Ovary (tissue), 9 donors: Measurements from ENCODE around the gene GJB4. TPM values are rescaled to one million over a fixed set of nuclear protein-coding genes. Genes with fewer than 3 reads are reported as not detected.
"Not testable (repeated sequence)": the region's sequence is repeated elsewhere in the genome, so short reads cannot be mapped to it uniquely, and the experiment has no call there.

Source experiments
- DNase-seq, 5 donors: peaks; one replicate each; pipeline ENCODE4 v3.0.0-alpha.2; 2019 to 2020
- H3K27ac ChIP-seq, 2 donors: fragments of 200-600 bp; one replicate each; pipeline versions ENCODE4 v1.5.1 to v1.8.0; 2019 to 2022
- H3K27me3 ChIP-seq: fragments of 200-600 bp; one replicate; pipeline ENCODE4 v1.8.0; 2022
- H3K36me3 ChIP-seq: fragments of 200-600 bp; sonication (generic); one replicate; pipeline ENCODE4 v1.5.1; 2019
- H3K4me1 ChIP-seq: one replicate; pipeline ENCODE4 v1.8.1; 2013; ENCODE audit warnings: mild to moderate bottlenecking, moderate library complexity; ENCODE audit not compliant: insufficient read depth
- H3K4me3 ChIP-seq: fragments of 200-600 bp; sonication (generic); one replicate; pipeline ENCODE4 v1.5.1; 2017
- H3K9me3 ChIP-seq, 2 donors: fragments of 200-600 bp in 1 of 2; sonication (generic) in 1 of 2; one replicate each; pipeline versions ENCODE4 v1.5.1 to v1.8.1; 2013 to 2019; ENCODE audit warnings: mild to moderate bottlenecking in 1 of 2, moderate library complexity in 1 of 2
- CTCF ChIP-seq, 3 donors: fragments of 450-650 bp in 2 of 3; fragments of 200-600 bp in 1 of 3; IDR thresholded peaks; one replicate each; pipeline versions ENCODE4 v1.5.1 to v1.8.0; 2016 to 2022; ENCODE audit warnings: antibody characterized with exemption in 3 of 3, mild to moderate bottlenecking in 1 of 3
- EP300 ChIP-seq: sonication (generic); formaldehyde crosslinking; IDR thresholded peaks from one replicate; pipeline ENCODE4 v1.6.1; 2017; ENCODE audit warnings: antibody characterized with exemption
- POLR2A ChIP-seq: fragments of 450-650 bp; IDR thresholded peaks from one replicate; pipeline ENCODE4 v1.6.1; 2017; ENCODE audit warnings: antibody characterized with exemption, mild to moderate bottlenecking, moderate library complexity
- WGBS, 3 donors: extraction: QIAGEN DNeasy Blood & Tissue Kit in 1 of 3; methylation state at CpG; one replicate each; pipeline versions ENCODE4 v1.1.5 to v1.1.7; 2013 to 2017; 5-methylcytosine and 5-hydroxymethylcytosine counted together
- intact Hi-C, 4 donors: fragments of 100-400 bp; cut with DNase I; formaldehyde crosslinking; loops; one replicate each; pipeline versions ENCODE4 v1.11.0 to v1.15.1; 2022 to 2023
- polyA plus RNA-seq, 2 donors: library from polyadenylated mRNA; stranded (reverse); fragments of 200-250 nt in 1 of 2; fragments of 350-450 nt in 1 of 2; fragmentation: Illumina TruSeq in 1 of 2; extraction: RNeasy Lipid Tissue Mini Kit (QIAGEN cat#74804) in 1 of 2; gene quantifications; one replicate each; pipeline ENCODE4 v1.2.3, GENCODE V29; 2013 to 2014
- total RNA-seq, 7 donors: library from RNA; depleted of rRNA in 2 of 7; stranded (reverse); fragments of >200 nt in 2 of 7; fragmentation: NEBNext Ultra II Directional in 3 of 7; extraction: Animal tissue kit (Norgen Biotek cat#: 25700) in 3 of 7; gene quantifications; one replicate each; pipeline versions ENCODE4 v1.1.0 to v1.2.4, GENCODE V29; 2016 to 2023
- donor health status: DM: no; HTN: no; CAD: no; lungs with moderate emphysema.
- donor health status: DM: no; HTN: no; CAD: no.
- donor health status: Bipolar disorder and iron deficiency.
- donor health status: DM: yes; HTN: yes; CAD: no.
- donor health status: DM: no; HTN: no; CAD: no.
- donor health status: DM: yes; HTN: yes; CAD: no.

Gene GJB4
- total and polyA plus RNA-seq, 9 donors, result not detected

DNA sequence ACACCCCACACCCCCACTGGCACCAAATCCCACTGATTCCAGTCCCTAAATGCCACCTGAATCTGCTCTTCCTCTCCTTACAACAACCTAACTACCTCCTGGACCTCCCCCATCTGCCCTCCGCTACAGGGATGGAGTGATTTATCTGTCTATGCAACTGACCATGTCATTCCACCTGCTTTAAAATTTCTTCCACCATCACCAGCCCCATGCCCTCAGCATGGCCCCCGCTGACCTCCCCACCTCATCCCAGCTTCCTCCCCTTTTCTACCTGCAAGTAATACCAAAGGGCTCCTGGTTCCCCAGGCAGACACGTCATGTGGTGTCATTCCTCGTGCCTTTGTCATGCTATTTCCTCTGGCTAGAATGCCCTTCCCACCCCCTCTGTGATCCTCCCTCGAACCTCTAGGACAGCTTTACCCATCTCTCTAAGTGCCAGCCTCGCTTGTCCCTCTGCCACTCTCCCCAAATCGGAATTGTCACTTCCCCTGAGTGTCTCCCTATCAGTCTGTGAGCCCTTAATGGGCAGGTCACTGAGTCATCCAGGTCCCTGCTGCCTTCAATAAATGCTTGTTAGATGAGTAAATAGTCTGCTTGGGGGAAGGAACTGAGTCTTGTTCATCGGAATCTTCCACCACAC lies 3.7 kb downstream of the GJB4 start:
- Histone ChIP-seq H3K9me3 (no peaks in the 10 kb centered on the region), H3K4me3 (no peak overlapping the region), H3K27ac (no peak overlapping the region), H3K4me1 (no peaks in the 10 kb centered on the region), H3K36me3 (no peaks in the 10 kb centered on the region), H3K27me3 (no peaks in the 10 kb centered on the region)
- 47 to 54% (median 48%) methylated on average over 8 of the region's 8 CpGs for WGBS, 3 donors
- intact Hi-C loops, result no loop called here
- DNase-seq, result no peak
- TF ChIP-seq POLR2A, result no peak
- no peak for TF ChIP-seq EP300
- TF ChIP-seq CTCF (IDR thresholded peaks at IDR 0.05), result no peak

- H3K36me3 ChIP-seq, result no peaks in the 10 kb centered on the region
- no peak overlapping the region for H3K27ac ChIP-seq
- no peaks in the 10 kb centered on the region for H3K9me3 ChIP-seq
- no peaks in the 10 kb centered on the region for H3K27me3 ChIP-seq
- TF ChIP-seq EP300, result no peak
- no peak for TF ChIP-seq CTCF (IDR thresholded peaks at IDR 0.05)
- TF ChIP-seq POLR2A, result no peak
- H3K4me3 ChIP-seq, result no peak overlapping the region
- no peaks in the 10 kb centered on the region for H3K4me1 ChIP-seq
- DNase-seq, result no peak
- 76 to 81% (median 79%) methylated on average over 3 of the region's 3 CpGs for WGBS, 3 donors
- intact Hi-C loops, result no loop called here
Measured at GRCh38 chr1:34768856-34769255, 9.3 kb downstream of the GJB4 start.

DNA sequence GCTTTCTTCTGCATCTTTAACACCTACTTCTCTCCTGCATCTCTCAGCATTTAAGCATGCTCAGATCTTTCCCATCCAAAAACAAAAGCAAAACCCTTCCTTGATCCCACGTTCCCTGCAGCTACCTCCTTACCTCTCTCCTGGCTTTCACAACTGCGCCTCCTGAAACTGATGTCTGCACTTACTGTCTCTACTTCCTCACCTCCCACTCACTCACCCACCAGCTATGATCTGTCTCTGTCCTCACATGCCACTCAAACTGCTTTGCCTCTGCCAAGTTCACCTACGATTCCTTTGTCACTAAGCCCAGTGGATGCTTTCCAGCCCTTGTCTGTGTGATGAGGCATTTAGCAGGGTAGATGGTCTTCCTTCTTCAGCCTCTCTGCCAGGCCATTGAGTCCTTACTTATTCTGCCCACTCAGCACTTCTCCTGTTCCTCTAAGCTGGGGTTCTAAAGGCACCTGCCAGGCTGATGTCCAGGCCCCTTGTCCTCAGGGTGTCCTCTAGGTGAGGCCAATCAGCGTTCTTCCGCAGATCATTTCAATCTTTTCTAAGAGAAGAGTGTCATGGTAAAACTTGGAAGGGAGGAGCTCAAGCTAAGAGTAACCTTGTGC lies 11.5 kb downstream of the GJB4 start:
- WGBS, 3 donors, result 68 to 73% (median 73%) methylated on average over 5 of the region's 5 CpGs
- Histone ChIP-seq H3K9me3 (no peaks in the 10 kb centered on the region), H3K27ac (no peak overlapping the region), H3K4me1 (no peaks in the 10 kb centered on the region), H3K27me3 (no peaks in the 10 kb centered on the region), H3K4me3 (no peak overlapping the region), H3K36me3 (no peaks in the 10 kb centered on the region)
- no peak for DNase-seq
- intact Hi-C loops, result no loop called here
- TF ChIP-seq POLR2A, result no peak
- TF ChIP-seq EP300, result no peak
- TF ChIP-seq CTCF (IDR thresholded peaks at IDR 0.05), result no peak

GRCh38 chr1:34771573-34772371 lies 12.2 kb downstream of the GJB4 start:
- Histone ChIP-seq H3K4me1 (no peaks in the 10 kb centered on the region), H3K27ac (no peak overlapping the region), H3K27me3 (no peaks in the 10 kb centered on the region), H3K9me3 (no peaks in the 10 kb centered on the region), H3K36me3 (no peaks in the 10 kb centered on the region), H3K4me3 (no peak overlapping the region)
- no peak for TF ChIP-seq EP300
- TF ChIP-seq POLR2A, result no peak
- TF ChIP-seq CTCF (IDR thresholded peaks at IDR 0.05), result no peak
- 77 to 83% (median 82%) methylated on average over 16 of the region's 16 CpGs for WGBS, 3 donors
- intact Hi-C loops, result no loop called here
- no peak for DNase-seq

- H3K36me3 ChIP-seq, H3K4me3 ChIP-seq, H3K27ac ChIP-seq, H3K27me3 ChIP-seq, H3K9me3 ChIP-seq, H3K4me1 ChIP-seq, intact Hi-C loops, DNase-seq: not testable (repeated sequence)
- WGBS, 3 donors, result 80 to 91% (median 81%) methylated on average over 4 of the region's 4 CpGs
Measured at GRCh38 chr1:34773114-34773513, 13.6 kb downstream of the GJB4 start.
